KMS-11 (cell line): ENCODE measurements around the gene TOMM22.
A peak's percentile ranks its signal among the peaks of the same experiment; 100 is the strongest.

Source experiments
- H2AFZ ChIP-seq: fragments of 200-600 bp; sonication (generic); 2 replicates; pipeline ENCODE4 v1.6.1; 2016; ENCODE audit warnings: antibody characterized with exemption, mixed run types, low read depth
- H3K27ac ChIP-seq: fragments of 200-600 bp; sonication (generic); 2 replicates; pipeline ENCODE4 v1.6.1; 2016; ENCODE audit warnings: mild to moderate bottlenecking, mixed run types
- H3K27me3 ChIP-seq: fragments of 200-600 bp; sonication (generic); 2 replicates; pipeline ENCODE4 v1.6.1; 2017; ENCODE audit warnings: mild to moderate bottlenecking, low read depth, mixed run types, moderate library complexity; ENCODE audit not compliant: insufficient read depth
- H3K36me3 ChIP-seq: fragments of 200-600 bp; sonication (generic); 2 replicates; pipeline ENCODE4 v1.6.1; 2017; ENCODE audit warnings: mild to moderate bottlenecking, mixed run types; ENCODE audit not compliant: insufficient read depth
- H3K4me1 ChIP-seq: fragments of 200-600 bp; sonication (generic); 2 replicates; pipeline ENCODE4 v1.6.1; 2016; ENCODE audit warnings: mild to moderate bottlenecking, low read depth, mixed run types; ENCODE audit not compliant: poor library complexity, severe bottlenecking
- H3K4me2 ChIP-seq: fragments of 200-600 bp; sonication (generic); 2 replicates; pipeline ENCODE4 v1.7.0; 2016; ENCODE audit warnings: mild to moderate bottlenecking, mixed run types
- H3K4me3 ChIP-seq: fragments of 200-600 bp; sonication (generic); IDR thresholded peaks from 2 replicates; pipeline ENCODE4 v1.6.1; 2017; ENCODE audit warnings: low read depth, low read length, mixed read lengths; ENCODE audit not compliant: insufficient read depth
- H3K79me2 ChIP-seq: fragments of 200-600 bp; sonication (generic); 2 replicates; pipeline ENCODE4 v1.6.1; 2016; ENCODE audit warnings: low read depth, mixed run types; ENCODE audit not compliant: insufficient read depth
- H3K9ac ChIP-seq: fragments of 200-600 bp; sonication (generic); 2 replicates; pipeline ENCODE4 v1.6.1; 2016; ENCODE audit warnings: mild to moderate bottlenecking, mixed run types
- H4K20me1 ChIP-seq: fragments of 200-600 bp; sonication (generic); 2 replicates; pipeline ENCODE4 v1.6.1; 2016; ENCODE audit warnings: mild to moderate bottlenecking, mixed run types; ENCODE audit not compliant: insufficient read depth
- TF ChIP-seq, protein P1 (sequence below): fragments of 200-600 bp; sonication (generic); conservative IDR thresholded peaks from 2 replicates; pipeline ENCODE4 v1.6.1; 2017; ENCODE audit warnings: low read depth, mild to moderate bottlenecking, antibody characterized with exemption, low read length, moderate library complexity, mixed read lengths

TOMM22 gene

DNA sequence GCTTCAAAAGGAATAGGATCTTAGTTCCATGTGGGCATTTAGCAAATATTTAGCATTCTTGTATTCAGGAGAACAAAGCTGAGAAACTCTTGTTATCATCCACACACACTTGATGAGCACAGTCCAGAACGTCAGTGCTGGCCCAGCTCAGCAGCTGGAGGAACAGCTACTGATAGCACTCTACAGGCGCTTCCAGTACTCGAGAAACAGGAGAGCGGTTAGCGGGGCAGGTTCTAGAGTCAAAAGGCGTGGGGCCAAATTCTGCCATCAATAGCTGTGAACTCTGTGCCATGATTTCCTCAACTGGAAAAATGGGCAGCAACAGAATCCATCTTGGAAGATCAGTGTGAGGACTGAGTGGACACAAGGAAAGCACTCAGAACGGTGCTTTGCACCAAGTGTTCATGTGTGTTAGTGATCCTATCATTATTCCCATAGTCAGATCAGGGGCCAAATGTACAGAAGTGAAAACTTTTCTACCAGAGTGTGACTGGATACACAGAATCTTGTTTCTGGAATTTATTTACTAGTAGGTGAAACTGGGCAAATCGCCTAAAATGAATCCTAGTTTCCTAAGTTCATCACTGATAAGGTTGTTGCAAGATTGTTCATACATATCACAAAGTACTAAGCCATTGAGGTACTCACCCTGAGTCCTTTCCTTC lies 15.8 kb downstream of the TOMM22 start:
- TF ChIP-seq, protein P1, sequence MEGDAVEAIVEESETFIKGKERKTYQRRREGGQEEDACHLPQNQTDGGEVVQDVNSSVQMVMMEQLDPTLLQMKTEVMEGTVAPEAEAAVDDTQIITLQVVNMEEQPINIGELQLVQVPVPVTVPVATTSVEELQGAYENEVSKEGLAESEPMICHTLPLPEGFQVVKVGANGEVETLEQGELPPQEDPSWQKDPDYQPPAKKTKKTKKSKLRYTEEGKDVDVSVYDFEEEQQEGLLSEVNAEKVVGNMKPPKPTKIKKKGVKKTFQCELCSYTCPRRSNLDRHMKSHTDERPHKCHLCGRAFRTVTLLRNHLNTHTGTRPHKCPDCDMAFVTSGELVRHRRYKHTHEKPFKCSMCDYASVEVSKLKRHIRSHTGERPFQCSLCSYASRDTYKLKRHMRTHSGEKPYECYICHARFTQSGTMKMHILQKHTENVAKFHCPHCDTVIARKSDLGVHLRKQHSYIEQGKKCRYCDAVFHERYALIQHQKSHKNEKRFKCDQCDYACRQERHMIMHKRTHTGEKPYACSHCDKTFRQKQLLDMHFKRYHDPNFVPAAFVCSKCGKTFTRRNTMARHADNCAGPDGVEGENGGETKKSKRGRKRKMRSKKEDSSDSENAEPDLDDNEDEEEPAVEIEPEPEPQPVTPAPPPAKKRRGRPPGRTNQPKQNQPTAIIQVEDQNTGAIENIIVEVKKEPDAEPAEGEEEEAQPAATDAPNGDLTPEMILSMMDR = no peak
- H3K27ac ChIP-seq = no peak overlapping the region
- H3K79me2 ChIP-seq = peaks cover 36% of the 10 kb centered on the region
- H3K4me3 ChIP-seq = no peak overlapping the region
- no peaks in the 10 kb centered on the region for H3K27me3 ChIP-seq
- H3K9ac ChIP-seq = no peak overlapping the region
- H3K4me1 ChIP-seq = peaks cover 34% of the 10 kb centered on the region
- H4K20me1 ChIP-seq = no peaks in the 10 kb centered on the region
- no peaks in the 10 kb centered on the region for H3K36me3 ChIP-seq
- no peak overlapping the region for H2AFZ ChIP-seq
- H3K4me2 ChIP-seq = no peak overlapping the region; the same call in 1 of the 2 replicates

DNA sequence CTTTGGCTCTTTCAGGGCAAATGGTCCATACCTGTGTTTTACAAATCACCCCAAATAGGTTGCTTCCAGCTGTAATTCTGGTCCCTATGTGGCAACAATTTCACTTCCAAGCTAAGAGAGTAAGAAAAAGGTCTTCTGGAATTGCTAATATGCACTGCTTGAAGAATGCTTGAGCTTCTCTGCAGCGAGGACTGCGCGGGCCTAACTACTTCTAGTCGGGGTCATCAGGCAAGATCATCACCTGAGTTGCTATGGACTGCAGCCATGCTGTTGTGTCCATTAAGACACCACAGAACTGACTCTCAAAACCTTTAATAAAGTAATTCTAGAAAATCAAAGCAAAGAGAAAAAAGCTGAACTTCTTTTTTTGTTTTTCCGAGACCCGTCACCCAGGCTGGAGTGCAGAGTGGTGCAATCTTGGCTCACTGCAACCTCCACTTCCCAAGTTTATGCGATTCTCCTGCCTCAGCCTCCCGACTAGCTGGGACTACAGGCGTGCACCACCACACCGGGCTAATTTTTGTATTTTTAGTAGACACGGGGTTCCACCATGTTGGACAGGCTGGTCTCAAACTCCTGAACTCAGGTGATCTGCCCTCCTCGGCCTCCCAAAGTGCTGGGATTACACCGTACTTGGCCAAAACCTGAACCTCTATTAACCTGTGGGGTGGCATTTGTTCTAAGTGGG lies 16.8 kb downstream of the TOMM22 start:
- H3K36me3 ChIP-seq = no peaks in the 10 kb centered on the region
- H3K4me2 ChIP-seq = peak overlapping the region; percentile 68; the same call in 1 of the 2 replicates
- H3K27me3 ChIP-seq = no peaks in the 10 kb centered on the region
- H3K27ac ChIP-seq = no peak overlapping the region
- TF ChIP-seq, protein P1 = no peak
- no peak overlapping the region for H3K9ac ChIP-seq
- peaks cover 36% of the 10 kb centered on the region for H3K79me2 ChIP-seq
- H4K20me1 ChIP-seq = no peaks in the 10 kb centered on the region
- H2AFZ ChIP-seq = no peak overlapping the region
- no peak overlapping the region for H3K4me3 ChIP-seq
- peaks cover 34% of the 10 kb centered on the region for H3K4me1 ChIP-seq

DNA sequence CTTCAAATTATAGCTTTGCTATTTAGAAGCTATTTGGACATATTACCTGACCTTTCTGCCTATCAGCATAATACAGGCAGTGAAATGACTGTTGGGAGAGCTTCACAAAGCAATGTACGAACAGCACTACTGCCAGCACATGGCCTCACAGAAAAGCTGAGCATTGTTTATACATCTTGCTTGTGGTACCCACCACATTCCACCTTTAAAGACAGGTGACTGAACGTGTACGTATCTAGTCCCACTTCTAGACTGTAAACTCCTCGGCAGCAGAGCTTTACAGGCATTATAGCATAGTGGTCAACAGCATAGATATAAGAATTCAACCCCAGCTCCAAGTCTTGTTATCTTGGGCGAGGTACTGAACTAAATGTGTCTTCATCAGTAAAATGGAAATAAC lies 17.4 kb downstream of the TOMM22 start:
- peak overlapping the region; percentile 95; the same call in 1 of the 2 replicates for H3K9ac ChIP-seq
- H2AFZ ChIP-seq = no peak overlapping the region
- H3K36me3 ChIP-seq = no peaks in the 10 kb centered on the region
- TF ChIP-seq, protein P1 = no peak
- H4K20me1 ChIP-seq = no peaks in the 10 kb centered on the region
- H3K79me2 ChIP-seq = peaks cover 36% of the 10 kb centered on the region
- no peak overlapping the region for H3K27ac ChIP-seq
- no peaks in the 10 kb centered on the region for H3K27me3 ChIP-seq
- H3K4me2 ChIP-seq = peak overlapping the region; percentile 68
- H3K4me3 ChIP-seq = no peak overlapping the region
- H3K4me1 ChIP-seq = peaks cover 34% of the 10 kb centered on the region

DNA sequence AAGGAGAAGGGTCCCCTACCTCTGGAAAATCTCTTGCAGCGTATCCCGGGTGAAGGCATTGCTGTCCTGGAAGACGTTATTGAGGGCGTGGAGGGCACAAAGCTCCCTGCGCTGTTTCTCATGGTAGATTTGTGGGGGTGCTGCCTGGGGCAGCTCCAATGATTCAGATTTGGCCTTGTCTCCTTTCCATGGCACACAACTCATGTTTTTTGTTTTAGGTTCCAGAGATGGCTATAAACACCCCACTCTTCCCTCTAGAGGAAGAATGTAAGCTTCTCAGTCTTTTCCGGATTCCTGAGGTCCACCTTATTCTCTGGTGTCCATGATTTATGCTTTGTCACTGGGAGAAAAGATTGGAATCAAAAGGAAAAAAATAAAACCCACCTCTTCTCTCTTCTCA lies 18.0 kb downstream of the TOMM22 start:
- H4K20me1 ChIP-seq = no peaks in the 10 kb centered on the region
- peaks cover 39% of the 10 kb centered on the region for H3K4me1 ChIP-seq
- H3K27me3 ChIP-seq = no peaks in the 10 kb centered on the region
- no peak overlapping the region for H3K4me3 ChIP-seq
- peak overlapping the region; percentile 95; the same call in 1 of the 2 replicates for H3K9ac ChIP-seq
- H3K4me2 ChIP-seq = peak overlapping the region; percentile 68
- H3K27ac ChIP-seq = peak overlapping the region; percentile 84; the same call in 1 of the 2 replicates
- no peak overlapping the region for H2AFZ ChIP-seq
- peaks cover 36% of the 10 kb centered on the region for H3K79me2 ChIP-seq
- no peaks in the 10 kb centered on the region for H3K36me3 ChIP-seq
- TF ChIP-seq, protein P1 = no peak
